NCI-H524 (cell line): ENCODE measurements around the gene IL13.
A peak's percentile ranks its signal among the peaks of the same experiment; 100 is the strongest.
"Not testable (repeated sequence)": the region's sequence is repeated elsewhere in the genome, so short reads cannot be mapped to it uniquely, and the experiment has no call there.

Experiments
- DNase-seq, 2 experiments: peaks; one replicate each; lab custom pipeline; 2025; lab: John Stamatoyannopoulos, UW

Gene IL13

GRCh38 chr5:132657676-132658380 is at the start of gene IL13:
TSS of gene IL13 (plus strand) at chr5:132658173. CDS start at chr5:132658187, 14 bp downstream.
- no peak for DNase-seq

GRCh38 chr5:132611965-132612364 is 46.0 kb upstream of the IL13 start:
- no peak for DNase-seq

GRCh38 chr5:132612846-132613245 is 45.1 kb upstream of the IL13 start:
- DNase-seq: no peak

GRCh38 chr5:132621699-132622098 is 36.3 kb upstream of the IL13 start:
- DNase-seq: no peak

- DNase-seq: no peak
These were observed 35.4 kb upstream of the IL13 start for GRCh38 chr5:132622608-132623007.

- no peak for DNase-seq
These were observed 30.5 kb upstream of the IL13 start for GRCh38 chr5:132627470-132627869.

GRCh38 chr5:132628814-132629213 is 29.2 kb upstream of the IL13 start:
- no peak for DNase-seq

GRCh38 chr5:132629230-132629944 is 28.6 kb upstream of the IL13 start:
- no peak for DNase-seq

- not testable (repeated sequence) for DNase-seq
These were observed 24.4 kb upstream of the IL13 start for GRCh38 chr5:132633587-132633986.

GRCh38 chr5:132635873-132636272 is 22.1 kb upstream of the IL13 start:
- DNase-seq: no peak

- DNase-seq: no peak
These were observed 20.7 kb upstream of the IL13 start for GRCh38 chr5:132637241-132637640.

GRCh38 chr5:132639706-132640130 is 18.3 kb upstream of the IL13 start:
- no peak for DNase-seq

- no peak for DNase-seq
These were observed 17.4 kb upstream of the IL13 start for GRCh38 chr5:132640613-132641012.

GRCh38 chr5:132641241-132641723 is 16.7 kb upstream of the IL13 start:
- DNase-seq: no peak

- no peak for DNase-seq
These were observed 16.1 kb upstream of the IL13 start for GRCh38 chr5:132641841-132642240.

- no peak for DNase-seq
These were observed 13.8 kb upstream of the IL13 start for GRCh38 chr5:132644177-132644576.

GRCh38 chr5:132646583-132647266 is 11.2 kb upstream of the IL13 start:
- no peak for DNase-seq

- DNase-seq: no peak
These were observed 10.5 kb upstream of the IL13 start for GRCh38 chr5:132647473-132647872.

GRCh38 chr5:132648355-132648754 is 9.6 kb upstream of the IL13 start:
- no peak for DNase-seq

- no peak for DNase-seq
These were observed 6.0 kb upstream of the IL13 start for GRCh38 chr5:132651838-132652469.

GRCh38 chr5:132653716-132654115 is 4.3 kb upstream of the IL13 start:
- peak; percentile 16 to 56 for DNase-seq
